ENCODE data around the gene STRIP2. TPM values are rescaled to one million over a fixed set of nuclear protein-coding genes. Genes with fewer than 3 reads are reported as not detected.
A peak's percentile ranks its signal among the peaks of the same experiment; 100 is the strongest.

Gene STRIP2
- total and polyA plus RNA-seq, 9 of the 15 experiments (the other 6 are each of a cell fraction or from before 2014, with no cell fraction given): 10.1 to 81.8 (median 42.3) TPM

GRCh38 chr7:129489491-129489890 lies 55.3 kb downstream of the STRIP2 start:
- Histone ChIP-seq H3K79me2 (ENCODE audit: control insufficient read depth, insufficient read depth, low read length) (no peaks in the 10 kb centered on the region), H3K9me1 (ENCODE audit: control insufficient read depth, insufficient read depth, low read length) (no peaks in the 10 kb centered on the region), H3K4me2 (ENCODE audit: insufficient read depth, low read length) (no peak overlapping the region), H3K9me3 (replicated peaks; ENCODE audit: control insufficient read depth, insufficient read depth, low read depth, low read length) (no peaks in the 10 kb centered on the region), H3K9ac (ENCODE audit: insufficient read depth in 1 of 2, low read depth in 2 of 2, low read length in 2 of 2) (no peak overlapping the region), H3K4me1 (replicated peaks in 1 of 2; ENCODE audit: control insufficient read depth in 2 of 2, insufficient read depth in 2 of 2, low read length in 2 of 2) (no peaks in the 10 kb centered on the region; a peak in 1 of 5 replicates), H3K36me3 (ENCODE audit: control insufficient read depth, insufficient read depth, low read length) (peaks cover 52% of the 10 kb centered on the region), H3K4me3 (no peak overlapping the region), H3K27me3 (ENCODE audit: control insufficient read depth in 2 of 2, insufficient read depth in 2 of 2, low read length in 2 of 2) (no peaks in the 10 kb centered on the region), H2AFZ (ENCODE audit: low read depth, low read length) (no peak overlapping the region), H3K27ac (ENCODE audit: extremely low read depth, low read depth, low read length) (no peak overlapping the region), H4K20me1 (replicated peaks; ENCODE audit: control insufficient read depth, insufficient read depth, low read length) (no peaks in the 10 kb centered on the region)
- 60% methylated on average over 3 of the region's 3 CpGs for WGBS (ENCODE audit: insufficient coverage, low coverage, missing lambda C conversion rate)
- intact Hi-C loops (cut with micrococcal nuclease): no loop called here
- no peak for FAIRE-seq
- in situ Hi-C loops (cut with MboI): no loop called here
- no peak for DNase-seq (ENCODE audit: extremely low read depth in 1 of 4, low spot score in 3 of 4)
- CTCF ChIA-PET (ENCODE audit: low intra/inter-chr PET ratio): no interaction called here
- BruUV-seq (replicated peaks): no TSS peak
- POLR2A ChIA-PET: interaction anchor here (0.6 kb wide), 1 partner anchor 541 kb away, joined by 3 read pairs; no protein-coding TSS in a partner anchor
- no peak for ATAC-seq
- TF ChIP-seq FOXA3 (CRISPR knock-in tag; conservative IDR thresholded peaks at IDR 0.05 in 1 of 2, IDR thresholded peaks at IDR 0.05 in 1 of 2): no peak
- TF ChIP-seq ZNF668 (CRISPR knock-in tag; IDR thresholded peaks at IDR 0.05): 0 out of 2 replicates have a peak, but pooled peaks have one; percentile 57
- TF ChIP-seq ZNF740 (CRISPR knock-in tag; IDR thresholded peaks at IDR 0.05): no peak
- TF ChIP-seq ZNF740 (tag; IDR thresholded peaks at IDR 0.05): peak in 1 of 2 experiments; percentile 73; a peak in 1 of 4 replicates
- peak; percentile 65; the same call in 1 of the 2 replicates for TF ChIP-seq MECOM (CRISPR knock-in tag; IDR thresholded peaks at IDR 0.05)
- 0 out of 2 replicates have a peak, but pooled peaks have one; percentile 45 for TF ChIP-seq HDAC8 (tag; IDR thresholded peaks at IDR 0.05)
- TF ChIP-seq SMAD4 (CRISPR knock-in tag; conservative IDR thresholded peaks at IDR 0.05): 0 out of 2 replicates have a peak, but pooled peaks have one; percentile 24
- TF ChIP-seq POLR2H (tag; IDR thresholded peaks at IDR 0.05; ENCODE audit: low read depth): peak; percentile 46; the same call in 1 of the 2 replicates
- no peak for TF ChIP-seq ID3 (CRISPR knock-in tag; IDR thresholded peaks at IDR 0.05)
- peak; percentile 91 for TF ChIP-seq ID3 (tag; IDR thresholded peaks at IDR 0.05)
- peak; percentile 73; the same call in 1 of the 2 replicates for TF ChIP-seq CREB3 (tag; conservative IDR thresholded peaks at IDR 0.05; ENCODE audit: low read depth)
- 0 out of 2 replicates have a peak, but pooled peaks have one; percentile 49 for TF ChIP-seq ZNF311 (CRISPR knock-in tag; IDR thresholded peaks at IDR 0.05)
- 0 out of 2 replicates have a peak, but pooled peaks have one; percentile 55 for TF ChIP-seq CUX1 (CRISPR knock-in tag; IDR thresholded peaks at IDR 0.05)
- TF ChIP-seq NR4A1 (CRISPR knock-in tag; IDR thresholded peaks at IDR 0.05): no peak
- peak; percentile 61; the same call in 1 of the 2 replicates for TF ChIP-seq NR4A1 (tag; IDR thresholded peaks at IDR 0.05)

All from K562 (cell line).